CD4-positive, alpha-beta T cell treated with Interleukin-4 for 1 hour (primary cell): ENCODE measurements around the gene WDR47.
"Not testable (repeated sequence)": the region's sequence is repeated elsewhere in the genome, so short reads cannot be mapped to it uniquely, and the experiment has no call there.

Source experiments
- DNase-seq, 2 donors: peaks; one replicate each; pipeline ENCODE4 v3.0.0-alpha.2; 2020 to 2022

Gene WDR47

GRCh38 chr1:109041621-109042468 lies at the start of gene WDR47:
Gene WDR47, minus strand, starts transcription at chr1:109042102. Its CDS starts 18,590 bp downstream, at chr1:109023512.
- DNase-seq, result peak; percentile 97

GRCh38 chr1:109091078-109091838 lies 49.4 kb upstream of the WDR47 start:
- DNase-seq, result no peak

- DNase-seq, result peak; percentile 90 to 92
Measured at GRCh38 chr1:109090196-109091077, 48.5 kb upstream of the WDR47 start, which contains the start of gene TMEM167B. Gene TMEM167B, plus strand, starts transcription at chr1:109090764. Its CDS starts 109 bp downstream, at chr1:109090873.

GRCh38 chr1:109089242-109090015 lies 47.5 kb upstream of the WDR47 start:
- DNase-seq, result peak; percentile 34 to 50

- no peak for DNase-seq
Measured at GRCh38 chr1:109084563-109085517, 42.9 kb upstream of the WDR47 start.

- DNase-seq, result no peak
Measured at GRCh38 chr1:109083923-109084322, 42.0 kb upstream of the WDR47 start.

GRCh38 chr1:109083501-109083900 lies 41.6 kb upstream of the WDR47 start:
- DNase-seq, result no peak

GRCh38 chr1:109080441-109081082 lies 38.7 kb upstream of the WDR47 start:
- no peak for DNase-seq

- no peak for DNase-seq
Measured at GRCh38 chr1:109079240-109079622, 37.3 kb upstream of the WDR47 start.

GRCh38 chr1:109078317-109078716 lies 36.4 kb upstream of the WDR47 start:
- no peak for DNase-seq

- peak; percentile 89 to 91 for DNase-seq
Measured at GRCh38 chr1:109075531-109076490, 33.9 kb upstream of the WDR47 start, which contains the start of gene TAF13. Gene TAF13, minus strand, starts transcription at chr1:109076003. Its CDS starts 56 bp downstream, at chr1:109075947.

- no peak for DNase-seq
Measured at GRCh38 chr1:109069294-109069693, 27.4 kb upstream of the WDR47 start.

- DNase-seq, result no peak
Measured at GRCh38 chr1:109067883-109068282, 26.0 kb upstream of the WDR47 start.

GRCh38 chr1:109065137-109065536 lies 23.2 kb upstream of the WDR47 start:
- no peak for DNase-seq

GRCh38 chr1:109061183-109061582 lies 19.3 kb upstream of the WDR47 start:
- no peak for DNase-seq

GRCh38 chr1:109060707-109061106 lies 18.8 kb upstream of the WDR47 start:
- no peak for DNase-seq

- no peak for DNase-seq
Measured at GRCh38 chr1:109059026-109059425, 17.1 kb upstream of the WDR47 start.

- DNase-seq, result no peak
Measured at GRCh38 chr1:109056064-109056463, 14.2 kb upstream of the WDR47 start.

- DNase-seq, result not testable (repeated sequence)
Measured at GRCh38 chr1:109052145-109052544, 10.2 kb upstream of the WDR47 start.
